ELR (cell line): Measurements from ENCODE around the gene CBFA2T2.
"Not testable (repeated sequence)": the region's sequence is repeated elsewhere in the genome, so short reads cannot be mapped to it uniquely, and the experiment has no call there.

Experiments used
- DNase-seq: peaks from one replicate; pipeline ENCODE4 v3.0.0-alpha.2; 2015; ENCODE audit warnings: low read depth

The CBFA2T2 gene

DNA sequence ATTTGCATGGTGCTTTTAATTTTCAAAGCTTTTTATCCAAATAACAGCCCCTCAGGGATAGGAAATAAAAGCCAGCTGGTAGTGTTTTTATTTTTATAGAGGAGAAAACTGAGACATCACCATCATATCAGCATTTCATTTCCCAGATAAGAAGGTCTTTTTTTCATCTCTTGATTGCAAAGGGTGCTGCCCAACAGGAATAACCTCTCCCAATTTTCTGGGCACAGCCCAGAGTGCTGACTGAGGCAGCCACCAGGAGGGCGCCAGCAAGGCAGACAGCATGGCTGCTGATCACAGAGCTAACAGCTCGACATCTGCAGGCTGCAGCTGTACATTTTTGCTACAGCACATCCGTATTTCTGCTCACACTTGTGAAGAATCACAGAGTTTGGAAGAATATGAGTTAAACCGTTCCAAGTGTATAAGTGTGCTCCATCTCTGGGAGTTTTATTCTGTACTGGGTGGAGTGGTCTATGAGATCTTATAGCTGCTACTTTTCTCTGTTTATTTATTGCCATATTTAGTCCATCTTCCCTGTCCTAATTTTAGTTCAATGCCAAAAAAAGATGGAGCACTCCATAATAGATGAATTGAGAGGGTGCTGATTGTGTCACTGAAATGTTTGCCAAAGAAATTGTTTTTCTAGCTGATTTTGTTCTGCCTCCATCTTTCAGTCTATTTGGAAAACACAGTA, 86.7 kb downstream of the CBFA2T2 start:
- DNase-seq: no peak

DNA sequence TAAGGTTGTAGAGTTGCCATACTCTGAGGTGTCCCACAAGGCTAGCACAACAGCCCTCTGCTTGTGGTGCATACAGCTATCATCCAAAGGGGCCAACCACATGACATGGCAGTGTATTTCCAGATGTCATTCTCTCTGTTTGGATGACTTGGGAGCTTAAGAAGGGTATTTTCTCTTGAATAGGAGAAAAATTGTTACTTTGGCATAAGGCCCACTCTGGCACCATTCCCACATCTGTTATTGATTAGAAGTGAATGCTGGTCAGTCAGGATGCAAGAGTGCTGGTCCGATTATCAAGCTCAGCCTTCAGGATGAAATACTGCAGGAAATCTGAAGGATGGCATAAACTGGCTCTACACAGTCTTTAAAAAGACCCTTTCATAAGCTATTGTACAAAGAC, 88.6 kb downstream of the CBFA2T2 start:
- DNase-seq: no peak

DNA sequence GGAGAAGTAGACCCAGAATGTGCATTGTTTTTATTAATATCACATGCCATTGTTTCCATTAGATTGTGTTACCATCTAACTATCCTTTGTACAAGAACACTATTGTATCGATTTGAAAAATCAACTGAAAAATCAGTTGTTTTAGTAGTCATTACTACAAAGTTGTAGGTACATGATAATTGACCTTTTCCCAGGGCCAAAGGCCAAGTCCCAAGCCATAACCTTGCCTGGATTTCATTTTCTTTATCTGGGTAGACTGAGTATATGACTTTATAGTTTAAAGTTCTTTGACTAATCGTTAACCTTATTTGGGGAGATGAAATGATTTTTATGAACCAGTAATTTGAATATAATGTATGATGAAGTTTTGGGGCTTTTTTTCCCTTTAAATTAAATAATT, 93.2 kb downstream of the CBFA2T2 start:
- no peak for DNase-seq

DNA sequence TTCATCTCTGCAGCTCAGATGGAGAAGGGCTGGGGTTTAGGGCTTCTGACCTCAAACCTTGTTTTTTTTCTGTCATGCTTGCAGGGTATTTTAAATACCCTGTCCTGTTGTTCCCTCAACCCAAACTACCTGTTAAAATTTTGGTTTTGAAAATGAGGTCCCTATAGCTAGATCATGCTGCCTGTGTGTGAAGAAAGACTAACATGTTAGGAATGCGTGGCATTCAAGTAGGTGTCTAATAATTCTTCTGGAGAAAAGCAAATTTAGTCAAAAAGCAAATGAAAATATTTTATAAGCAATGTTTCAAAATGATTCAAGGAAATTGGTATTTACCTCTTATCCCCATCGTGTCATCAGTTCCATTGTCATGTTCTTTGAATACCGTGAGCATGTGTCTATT, 95.1 kb downstream of the CBFA2T2 start:
- DNase-seq: peak; percentile 19

GRCh38 chr20:33585413-33585812, 95.5 kb downstream of the CBFA2T2 start:
- DNase-seq: no peak

DNA sequence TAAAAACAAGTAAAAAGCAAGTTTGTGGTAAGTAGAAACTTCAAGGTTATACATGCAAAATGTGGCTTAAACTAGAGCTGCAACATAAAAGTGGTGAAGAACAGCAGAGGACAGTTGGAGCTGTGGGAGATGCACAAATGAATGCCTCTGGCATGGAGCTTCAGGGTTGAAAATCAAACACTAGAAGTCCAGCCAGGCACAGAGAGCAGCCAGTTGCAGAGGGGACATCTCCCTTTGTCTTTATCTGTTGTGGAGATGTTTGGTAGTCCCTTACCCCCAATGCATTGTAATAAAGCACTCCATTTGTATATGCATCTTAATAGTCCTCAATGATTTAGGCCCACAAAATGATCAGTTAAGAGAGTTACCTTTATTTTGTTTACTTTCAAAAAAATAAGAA, 99.2 kb downstream of the CBFA2T2 start:
- DNase-seq: no peak

GRCh38 chr20:33591901-33592300, 102.0 kb downstream of the CBFA2T2 start:
- DNase-seq: not testable (repeated sequence)

GRCh38 chr20:33594743-33595142, 104.8 kb downstream of the CBFA2T2 start:
- DNase-seq: no peak

- DNase-seq: no peak
Observed at GRCh38 chr20:33600414-33600813, 110.5 kb downstream of the CBFA2T2 start.

GRCh38 chr20:33600981-33601380, 111.1 kb downstream of the CBFA2T2 start:
- DNase-seq: no peak

- DNase-seq: no peak
Observed at GRCh38 chr20:33601861-33602260, 112.0 kb downstream of the CBFA2T2 start.

- peak; percentile 26 for DNase-seq
Observed at GRCh38 chr20:33602826-33603590, 113.1 kb downstream of the CBFA2T2 start.

- no peak for DNase-seq
Observed at GRCh38 chr20:33604084-33604990, 114.4 kb downstream of the CBFA2T2 start.

DNA sequence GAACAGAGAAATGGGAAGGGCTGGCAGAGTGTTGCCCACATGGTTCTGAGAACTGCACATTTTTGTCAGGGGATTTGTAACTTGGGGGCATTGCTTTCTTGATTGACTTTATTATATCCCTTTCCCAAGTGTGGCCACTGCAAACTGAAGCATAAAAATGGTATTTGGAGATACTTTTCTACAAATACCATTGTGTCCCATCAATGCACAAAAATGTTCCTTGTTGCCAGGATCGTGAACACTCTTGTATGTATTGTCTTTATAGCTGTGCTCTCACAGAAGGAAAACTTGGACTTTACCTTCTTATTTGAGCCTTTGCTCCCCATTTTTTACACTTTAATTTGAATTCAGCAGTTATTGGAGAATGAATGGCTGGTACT, 115.1 kb downstream of the CBFA2T2 start:
- no peak for DNase-seq

DNA sequence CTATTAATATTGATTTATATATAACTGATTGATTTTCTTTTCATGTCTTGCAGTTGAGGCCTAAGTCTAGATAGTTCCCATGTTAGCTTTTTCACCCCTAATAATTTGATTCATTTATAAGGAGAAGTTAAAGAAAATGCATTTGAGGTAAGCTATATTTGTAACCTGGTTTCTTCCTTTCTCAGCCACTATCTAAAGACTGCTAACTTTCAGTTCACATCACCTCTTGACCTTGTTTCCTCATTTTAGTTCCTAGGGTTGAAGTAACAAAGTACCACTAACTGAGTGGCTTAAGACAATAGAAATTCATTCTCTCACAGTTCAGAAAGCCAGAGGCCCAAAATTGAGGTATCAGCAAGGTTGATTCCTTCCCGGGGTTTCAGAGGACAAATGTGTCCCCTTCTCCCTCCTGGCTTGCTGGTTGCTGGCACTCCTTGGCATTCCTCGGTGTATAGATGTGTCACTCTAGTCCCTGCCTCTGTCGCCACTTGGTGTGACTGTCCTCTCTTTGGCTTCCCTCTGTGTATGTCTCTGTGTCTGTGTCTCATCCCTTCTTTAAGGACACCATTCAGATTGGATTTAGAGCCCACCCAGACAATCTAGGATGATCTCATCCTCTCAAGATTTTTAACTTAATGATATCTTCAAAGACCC, 116.3 kb downstream of the CBFA2T2 start:
- DNase-seq: no peak

DNA sequence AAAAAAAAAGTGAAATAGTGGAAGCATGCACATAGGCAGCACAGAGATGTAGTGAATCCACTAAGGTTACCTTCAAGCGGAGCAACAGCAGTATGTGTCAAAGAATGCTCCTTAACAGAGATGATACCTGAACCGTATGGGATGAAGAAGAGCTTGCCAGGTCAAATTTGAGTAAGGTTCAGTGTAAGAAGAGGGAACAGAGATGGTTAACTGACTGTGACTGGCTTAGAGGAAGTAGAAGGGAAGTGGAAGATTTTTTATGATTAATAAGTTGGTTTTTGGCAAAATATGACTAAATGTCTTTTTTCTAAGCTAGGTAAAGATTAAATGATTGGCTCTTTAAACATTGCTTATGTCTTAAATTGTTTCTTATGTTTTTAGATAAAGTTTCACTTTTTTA, 119.6 kb downstream of the CBFA2T2 start:
- no peak for DNase-seq

DNA sequence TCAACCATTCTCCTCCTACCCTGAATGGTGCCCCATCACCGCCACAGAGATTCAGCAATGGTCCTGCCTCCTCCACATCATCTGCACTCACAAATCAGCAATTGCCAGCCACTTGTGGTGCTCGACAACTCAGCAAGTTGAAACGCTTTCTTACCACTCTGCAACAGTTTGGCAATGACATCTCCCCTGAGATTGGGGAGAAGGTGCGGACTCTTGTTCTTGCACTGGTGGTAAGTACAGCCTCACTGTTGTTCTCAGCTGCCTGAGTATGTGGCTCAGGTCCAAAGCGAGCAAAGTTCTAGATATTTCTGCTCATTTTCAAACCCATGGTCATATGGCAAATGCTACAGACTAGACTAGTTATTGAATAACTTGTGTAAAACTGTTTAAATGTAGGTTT, 121.2 kb downstream of the CBFA2T2 start:
- DNase-seq: no peak

DNA sequence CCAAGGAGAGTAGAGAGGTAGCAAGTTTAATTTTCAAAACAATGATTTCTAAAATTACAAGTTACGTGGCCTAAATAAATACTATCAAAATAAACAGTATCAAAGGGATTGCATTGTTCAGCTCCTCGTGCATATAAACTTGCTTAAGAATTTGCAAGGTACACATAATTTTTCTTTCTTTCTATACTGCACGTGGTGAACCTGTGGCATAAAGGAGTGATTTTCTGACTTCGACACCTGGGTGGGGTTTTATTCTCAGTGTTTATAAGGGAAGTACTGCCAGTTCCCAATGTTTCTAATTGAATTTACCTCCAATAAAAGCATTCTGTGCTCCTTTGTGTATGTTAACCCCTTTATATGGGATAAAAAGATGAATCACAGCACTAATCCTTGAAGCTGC, 122.1 kb downstream of the CBFA2T2 start:
- DNase-seq: no peak

- DNase-seq: no peak
Observed at GRCh38 chr20:33621717-33622400, 132.0 kb downstream of the CBFA2T2 start.

DNA sequence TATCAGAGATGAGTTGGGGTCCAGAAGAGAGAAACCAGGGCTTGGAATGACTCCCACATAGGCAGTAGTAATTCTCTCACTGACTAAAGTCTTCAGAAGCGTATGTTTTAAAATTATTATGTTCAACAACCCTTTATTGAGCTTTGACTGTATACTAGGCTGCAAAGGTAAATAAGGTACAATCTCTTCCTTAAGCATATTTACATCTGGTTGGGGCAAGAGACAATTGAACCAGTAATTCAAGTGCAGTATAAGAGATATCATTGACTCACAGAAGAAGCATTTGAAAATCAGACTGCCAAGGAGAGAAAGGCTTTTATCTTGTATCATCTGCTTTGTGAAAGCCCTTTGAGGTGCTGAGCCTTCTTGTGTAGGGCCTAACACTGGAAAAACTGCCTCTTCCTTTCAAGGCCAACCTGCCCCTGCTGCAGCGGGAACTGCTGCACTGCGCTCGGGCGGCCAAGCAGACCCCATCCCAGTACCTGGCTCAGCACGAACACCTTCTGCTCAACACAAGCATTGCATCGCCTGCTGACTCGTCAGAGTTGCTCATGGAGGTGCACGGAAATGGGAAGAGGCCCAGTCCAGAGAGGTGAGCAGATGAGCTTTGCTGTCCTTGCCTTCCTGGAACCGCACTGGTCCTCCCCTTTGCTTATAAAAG, 132.9 kb downstream of the CBFA2T2 start:
- no peak for DNase-seq

GRCh38 chr20:33624399-33624798, 134.5 kb downstream of the CBFA2T2 start:
- DNase-seq: no peak
